Coronary artery (tissue), 2 donors: ENCODE measurements around the gene SLC7A7.
"Not testable (repeated sequence)": the region's sequence is repeated elsewhere in the genome, so short reads cannot be mapped to it uniquely, and the experiment has no call there.

ENCODE experiments used
- DNase-seq: peaks from one replicate; pipeline ENCODE4 v3.0.0-alpha.2; 2017; ENCODE audit warnings: low spot score
- H3K27ac ChIP-seq, 2 donors: fragments of 200-600 bp; sonication (generic); one replicate each; pipeline ENCODE4 v1.5.1; 2016 to 2019
- H3K4me3 ChIP-seq: fragments of 200-600 bp; sonication (generic); 2 replicates; pipeline ENCODE4 v1.5.1; 2016; ENCODE audit warnings: mild to moderate bottlenecking, moderate library complexity
- TF ChIP-seq, protein P1 (sequence below): fragments of 200-600 bp; sonication (generic); IDR thresholded peaks from one replicate; pipeline ENCODE4 v1.5.1; 2019; ENCODE audit warnings: antibody characterized with exemption

SLC7A7 gene

DNA sequence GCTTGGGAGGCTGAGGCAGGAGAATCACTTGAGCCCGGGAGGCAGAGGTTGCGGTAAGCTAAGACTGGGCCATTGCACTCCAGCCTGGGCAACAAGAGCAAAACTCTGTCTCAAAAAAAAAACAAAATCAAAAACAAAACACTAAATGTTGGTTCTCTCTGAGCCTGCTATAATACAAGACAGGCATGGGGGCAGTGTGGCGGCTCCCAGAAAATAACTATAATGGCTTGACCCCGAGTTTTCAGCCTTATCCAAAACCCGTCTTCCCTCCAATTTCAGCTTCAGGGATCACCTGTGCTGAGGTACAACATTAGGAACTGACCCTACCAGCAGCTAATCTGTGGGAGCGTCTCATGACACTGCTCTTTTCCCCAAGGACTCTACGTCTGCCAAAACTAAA is 862 bp downstream of the SLC7A7 start:
- Histone ChIP-seq H3K4me3 (peak overlapping the region; percentile 44), H3K27ac (peak overlapping the region in 1 of 2 donors; percentile 82)
- no peak for DNase-seq
- TF ChIP-seq, protein P1, sequence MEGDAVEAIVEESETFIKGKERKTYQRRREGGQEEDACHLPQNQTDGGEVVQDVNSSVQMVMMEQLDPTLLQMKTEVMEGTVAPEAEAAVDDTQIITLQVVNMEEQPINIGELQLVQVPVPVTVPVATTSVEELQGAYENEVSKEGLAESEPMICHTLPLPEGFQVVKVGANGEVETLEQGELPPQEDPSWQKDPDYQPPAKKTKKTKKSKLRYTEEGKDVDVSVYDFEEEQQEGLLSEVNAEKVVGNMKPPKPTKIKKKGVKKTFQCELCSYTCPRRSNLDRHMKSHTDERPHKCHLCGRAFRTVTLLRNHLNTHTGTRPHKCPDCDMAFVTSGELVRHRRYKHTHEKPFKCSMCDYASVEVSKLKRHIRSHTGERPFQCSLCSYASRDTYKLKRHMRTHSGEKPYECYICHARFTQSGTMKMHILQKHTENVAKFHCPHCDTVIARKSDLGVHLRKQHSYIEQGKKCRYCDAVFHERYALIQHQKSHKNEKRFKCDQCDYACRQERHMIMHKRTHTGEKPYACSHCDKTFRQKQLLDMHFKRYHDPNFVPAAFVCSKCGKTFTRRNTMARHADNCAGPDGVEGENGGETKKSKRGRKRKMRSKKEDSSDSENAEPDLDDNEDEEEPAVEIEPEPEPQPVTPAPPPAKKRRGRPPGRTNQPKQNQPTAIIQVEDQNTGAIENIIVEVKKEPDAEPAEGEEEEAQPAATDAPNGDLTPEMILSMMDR, result no peak

DNA sequence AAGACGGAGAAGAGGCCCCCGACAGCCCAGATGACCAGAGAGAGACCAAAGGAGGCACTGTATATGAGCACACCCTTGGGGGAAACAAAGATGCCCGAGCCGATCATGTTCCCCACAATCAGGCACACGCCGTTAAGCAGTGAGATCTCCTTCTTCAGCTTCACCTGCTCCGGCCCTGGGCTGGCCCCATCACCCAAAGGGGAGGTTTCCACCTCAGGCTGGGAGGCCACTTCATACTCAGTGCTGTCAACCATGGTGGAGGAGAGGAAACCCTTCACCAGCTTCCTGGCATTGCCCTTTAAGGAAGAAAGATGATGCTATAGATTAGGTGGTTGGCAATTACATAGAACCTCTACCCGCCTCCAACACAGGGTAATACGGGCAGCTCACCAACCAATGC is 2.1 kb downstream of the SLC7A7 start:
- no peak for DNase-seq
- Histone ChIP-seq H3K4me3 (no peak overlapping the region), H3K27ac (no peak overlapping the region)
- TF ChIP-seq, protein P1, result no peak

DNA sequence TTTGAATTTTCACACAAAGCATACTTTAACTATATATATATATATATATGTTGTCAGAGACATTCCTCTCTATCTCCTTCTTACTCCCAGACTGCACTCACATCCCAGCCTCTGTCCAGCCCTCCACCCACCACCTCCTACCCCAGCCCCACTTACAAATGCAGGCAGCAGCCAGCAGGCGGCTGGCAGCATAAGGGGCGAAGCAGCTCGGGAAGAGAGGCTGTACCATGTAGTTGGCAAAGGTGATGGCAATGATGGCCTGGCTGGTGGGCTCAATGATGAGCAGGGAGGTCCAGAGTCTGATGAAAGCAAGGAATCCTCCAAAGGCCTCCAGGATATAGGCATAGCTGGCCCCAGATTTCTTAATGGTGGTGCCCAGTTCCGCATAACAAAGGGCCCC is 2.5 kb downstream of the SLC7A7 start:
- no peak overlapping the region for H3K27ac ChIP-seq
- TF ChIP-seq, protein P1, result no peak
- DNase-seq, result no peak
- no peak overlapping the region for H3K4me3 ChIP-seq

DNA sequence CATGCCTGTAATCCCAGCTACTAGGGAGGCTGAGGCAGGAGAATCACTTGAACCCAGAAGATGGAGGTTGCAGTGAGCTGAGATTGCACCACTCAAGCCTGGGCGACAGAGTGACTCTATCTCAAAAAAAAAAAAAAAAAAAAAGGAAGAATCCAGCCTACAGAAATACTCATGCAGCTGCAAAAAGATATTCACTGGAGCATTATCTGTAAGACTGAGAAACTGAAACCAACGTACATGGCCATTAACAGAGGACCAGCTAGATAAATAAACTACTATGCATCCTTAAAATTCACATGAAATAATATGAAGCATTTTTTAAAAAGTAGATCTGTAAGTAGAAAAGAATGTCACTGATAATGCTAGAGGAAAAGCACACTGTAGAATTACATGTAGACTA is 3.5 kb downstream of the SLC7A7 start:
- TF ChIP-seq, protein P1, result no peak
- H3K4me3 ChIP-seq, result no peak overlapping the region
- no peak for DNase-seq
- H3K27ac ChIP-seq, result no peak overlapping the region

DNA sequence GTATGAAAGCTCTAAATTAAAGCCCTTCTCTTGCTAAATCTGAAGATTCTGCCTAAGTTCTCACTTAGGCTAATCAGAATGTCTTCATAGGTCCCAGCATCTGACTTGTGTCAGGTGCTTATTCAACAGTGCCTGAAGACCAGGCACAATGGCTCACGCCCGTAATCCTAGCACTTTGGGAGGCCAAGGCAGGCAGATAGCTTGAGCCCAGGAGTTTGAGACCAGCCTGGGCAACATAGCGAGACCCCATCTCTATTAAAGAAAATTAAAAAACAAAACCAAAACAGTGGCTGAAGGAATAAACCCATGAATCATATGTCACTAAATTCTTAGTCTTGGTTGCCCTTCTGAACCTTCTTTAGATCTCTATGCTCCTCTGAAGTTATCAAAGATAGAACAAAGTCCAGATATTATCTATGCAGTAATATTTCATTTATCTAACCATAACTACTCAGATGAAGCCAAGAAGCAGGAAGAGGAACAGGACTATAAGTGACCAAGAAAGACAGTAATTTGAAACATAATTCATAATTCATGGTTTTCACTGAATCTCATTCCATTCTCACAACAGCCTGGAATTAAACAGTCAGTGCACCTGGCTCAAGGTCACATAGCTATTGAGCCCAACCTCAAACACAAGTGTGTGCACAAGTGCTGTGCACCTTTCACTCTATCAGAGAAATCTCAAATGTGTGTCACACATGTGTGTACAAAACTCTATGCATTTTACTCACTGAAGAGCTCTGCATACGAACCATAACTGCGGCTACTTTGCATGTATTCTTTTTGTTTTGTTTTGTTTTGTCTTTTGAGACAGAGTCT is 6.6 kb downstream of the SLC7A7 start:
- DNase-seq, result no peak
- TF ChIP-seq, protein P1, result no peak

DNA sequence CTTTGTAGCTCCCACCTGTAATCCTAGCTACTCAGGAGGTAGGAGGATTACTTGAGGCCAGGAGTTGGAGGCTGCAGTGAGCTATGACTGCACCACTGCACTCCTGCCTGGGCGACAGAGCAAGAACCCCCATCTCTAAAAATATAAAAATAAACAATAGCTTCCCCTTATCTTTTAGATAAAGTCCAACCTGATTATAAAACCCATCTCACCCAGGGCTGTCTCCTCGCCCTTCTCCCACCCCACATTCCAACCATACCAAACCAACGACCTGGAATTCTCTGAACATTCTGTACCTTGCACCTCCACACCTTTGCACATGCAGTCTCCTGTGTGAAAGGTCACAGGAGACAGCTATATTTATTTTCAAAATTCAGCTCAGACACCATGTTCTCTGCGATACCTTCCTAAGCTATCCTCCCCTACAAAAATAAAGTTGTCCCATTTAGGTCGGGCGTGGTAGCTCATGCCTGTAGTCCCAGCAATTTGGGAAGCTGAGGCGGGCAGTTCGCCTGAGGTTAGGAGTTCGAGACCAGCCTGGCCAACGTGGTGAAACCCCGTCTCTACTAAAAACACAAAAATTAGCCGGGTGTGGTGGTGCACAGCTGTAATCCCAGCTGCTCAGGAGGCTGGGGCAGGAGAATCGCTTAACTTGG is 7.7 kb downstream of the SLC7A7 start:
- no peak for DNase-seq
- H3K27ac ChIP-seq, result no peak overlapping the region
- TF ChIP-seq, protein P1, result no peak
- no peak overlapping the region for H3K4me3 ChIP-seq

More for the DNA sequence above, 6.6 kb downstream of the SLC7A7 start:
- Histone ChIP-seq H3K4me3 (no peak overlapping the region), H3K27ac (no peak overlapping the region)

DNA sequence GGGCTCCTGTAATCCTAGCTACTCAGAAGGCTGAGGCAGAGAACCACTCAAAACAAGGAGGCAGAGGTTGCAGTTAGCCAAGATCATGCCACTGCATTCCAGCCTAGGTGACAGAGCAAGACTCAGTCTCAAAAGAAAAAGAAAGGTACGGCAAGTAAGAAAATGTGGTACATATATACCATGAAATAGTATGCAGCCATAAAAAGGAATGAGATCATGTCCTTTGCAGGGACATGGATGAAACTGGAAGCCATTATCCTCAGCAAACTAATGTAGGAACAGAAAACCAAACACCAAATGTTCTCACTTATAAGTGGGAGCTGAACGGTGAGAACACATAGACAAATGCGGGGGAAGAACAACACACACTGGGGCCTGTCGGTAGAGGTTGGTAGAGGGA is 10.0 kb downstream of the SLC7A7 start:
- not testable (repeated sequence) for H3K4me3 ChIP-seq, DNase-seq, H3K27ac ChIP-seq
